ENCODE data around the gene C10orf67. TPM values are rescaled to one million over a fixed set of nuclear protein-coding genes. Genes with fewer than 3 reads are reported as not detected.

Gene C10orf67
- total RNA-seq, 2 experiments from 2014 or later, result not detected

GRCh38 chr10:23193435-23194074, 151.0 kb downstream of the C10orf67 start:
- TF ChIP-seq EZH2phosphoT487 (IDR thresholded peaks at IDR 0.05; ENCODE audit: borderline replicate concordance, low read depth, low read length) (no peak), CTCF (conservative IDR thresholded peaks at IDR 0.05; ENCODE audit: low read length) (no peak)
- Histone ChIP-seq H3K4me1 (ENCODE audit: insufficient read depth, low read length, poor library complexity, severe bottlenecking) (no peaks in the 10 kb centered on the region), H3K9me2 (ENCODE audit: insufficient read depth, low read length) (no peaks in the 10 kb centered on the region), H4K20me1 (ENCODE audit: insufficient read depth, low read length) (no peaks in the 10 kb centered on the region), H3K27ac (ENCODE audit: low read depth, low read length, poor library complexity, severe bottlenecking) (no peak overlapping the region), H3K9me3 (ENCODE audit: low read length) (no peaks in the 10 kb centered on the region), H3K4me2 (ENCODE audit: low read length) (no peak overlapping the region), H2AFZ (ENCODE audit: low read length) (no peak overlapping the region), H3K79me2 (ENCODE audit: insufficient read depth, low read depth, low read length) (no peaks in the 10 kb centered on the region), H3K36me3 (ENCODE audit: insufficient read depth, low read length) (no peaks in the 10 kb centered on the region), H3K4me3 (ENCODE audit: low read depth, low read length, poor library complexity, severe bottlenecking) (no peak overlapping the region)
- BruUV-seq (replicated peaks), result no TSS peak
- DNase-seq (ENCODE audit: low spot score), result no peak
- intact Hi-C loops (cut with micrococcal nuclease; ENCODE audit: unreplicated experiment), result no loop called here
- CTCF ChIA-PET (ENCODE audit: unreplicated experiment), result no interaction called here
- POLR2A ChIA-PET, result interaction anchor here (0.7 kb wide), 2 partner anchors 8 to 1855 kb away, joined by 3 read pairs; no protein-coding TSS in a partner anchor

GRCh38 chr10:23192712-23193434, 151.7 kb downstream of the C10orf67 start:
- H3K27ac ChIP-seq (ENCODE audit: low read depth, low read length, poor library complexity, severe bottlenecking), result no peak overlapping the region
- no TSS peak for BruUV-seq (replicated peaks)
- TF ChIP-seq CTCF (conservative IDR thresholded peaks at IDR 0.05; ENCODE audit: low read length), result no peak
- TF ChIP-seq EZH2phosphoT487 (IDR thresholded peaks at IDR 0.05; ENCODE audit: borderline replicate concordance, low read depth, low read length), result no peak
- H4K20me1 ChIP-seq (ENCODE audit: insufficient read depth, low read length), result no peaks in the 10 kb centered on the region
- no peak overlapping the region for H3K4me2 ChIP-seq (ENCODE audit: low read length)
- intact Hi-C loops (cut with micrococcal nuclease; ENCODE audit: unreplicated experiment), result no loop called here
- no peak for DNase-seq (ENCODE audit: low spot score)
- no peak overlapping the region for H3K4me3 ChIP-seq (ENCODE audit: low read depth, low read length, poor library complexity, severe bottlenecking)
- no peak overlapping the region for H2AFZ ChIP-seq (ENCODE audit: low read length)
- ChIA-PET CTCF (ENCODE audit: unreplicated experiment) (no interaction called here), POLR2A (interaction anchor here (0.7 kb wide), 2 partner anchors 9 to 1856 kb away, joined by 3 read pairs; no protein-coding TSS in a partner anchor)
- no peaks in the 10 kb centered on the region for H3K36me3 ChIP-seq (ENCODE audit: insufficient read depth, low read length)
- H3K4me1 ChIP-seq (ENCODE audit: insufficient read depth, low read length, poor library complexity, severe bottlenecking), result no peaks in the 10 kb centered on the region
- no peaks in the 10 kb centered on the region for H3K79me2 ChIP-seq (ENCODE audit: insufficient read depth, low read depth, low read length)
- no peaks in the 10 kb centered on the region for H3K9me2 ChIP-seq (ENCODE audit: insufficient read depth, low read length)
- H3K9me3 ChIP-seq (ENCODE audit: low read length), result no peaks in the 10 kb centered on the region

All from OCI-LY7 (cell line).